Thyroid gland (tissue), 4 donors: Measurements from ENCODE around the gene SLX9. TPM values are rescaled to one million over a fixed set of nuclear protein-coding genes. Genes with fewer than 3 reads are reported as not detected.

ENCODE experiments used
- DNase-seq, 2 donors: peaks; one replicate each; pipeline ENCODE4 v3.0.0-alpha.2; 2019
- H3K27ac ChIP-seq, 3 donors: fragments of 200-600 bp; sonication (generic); 1 replicate in 2 of 3; 2 replicates in 1 of 3; pipeline ENCODE4 v1.5.1; 2016 to 2019; ENCODE audit warnings: mild to moderate bottlenecking in 1 of 3, moderate library complexity in 1 of 3
- H3K27me3 ChIP-seq: fragments of 200-600 bp; sonication (generic); one replicate; pipeline ENCODE4 v1.5.1; 2019
- H3K36me3 ChIP-seq, 2 donors: fragments of 200-600 bp; sonication (generic); one replicate each; pipeline ENCODE4 v1.5.1; 2016 to 2019
- H3K4me1 ChIP-seq, 2 donors: fragments of 200-600 bp; sonication (generic); one replicate each; pipeline ENCODE4 v1.5.1; 2017 to 2019
- H3K4me3 ChIP-seq, 3 donors: fragments of 200-600 bp; sonication (generic); replicated peaks in 1 of 3; 1 replicate in 2 of 3; 2 replicates in 1 of 3; pipeline ENCODE4 v1.5.1; 2016; ENCODE audit warnings: mild to moderate bottlenecking in 1 of 3
- H3K9me3 ChIP-seq: fragments of 200-600 bp; sonication (generic); one replicate; pipeline ENCODE4 v1.5.1; 2017
- POLR2A ChIP-seq, 2 donors: fragments of 450-650 bp; IDR thresholded peaks; one replicate each; pipeline ENCODE4 v1.6.1; 2017; ENCODE audit warnings: antibody characterized with exemption in 2 of 2, mild to moderate bottlenecking in 2 of 2, moderate library complexity in 1 of 2
- WGBS, 2 donors: methylation state at CpG; one replicate each; pipeline ENCODE4 v1.1.5; 2017; 5-methylcytosine and 5-hydroxymethylcytosine counted together
- intact Hi-C: fragments of 100-400 bp; cut with DNase I; formaldehyde crosslinking; loops from one replicate; pipeline ENCODE4 v1.15.1; 2023
- total RNA-seq, 4 donors: library from RNA; depleted of rRNA; stranded (reverse); fragments of >200 nt; gene quantifications; one replicate each; pipeline ENCODE4 v1.2.3, GENCODE V29; 2016
- TF ChIP-seq, protein P1 (sequence below), 6 experiments: fragments of 200-600 bp in 3 of 6; fragments of 450-650 bp in 3 of 6; sonication (generic) in 3 of 6; IDR thresholded peaks; one replicate each; pipeline ENCODE4 v1.5.1; 2016 to 2019; ENCODE audit warnings: antibody characterized with exemption in 6 of 6, mild to moderate bottlenecking in 2 of 6, inconsistent platforms in 1 of 6, moderate library complexity in 1 of 6

Gene SLX9
- total RNA-seq, 4 donors from 2014 or later: 4.8 to 19.1 (median 11.2) TPM

DNA sequence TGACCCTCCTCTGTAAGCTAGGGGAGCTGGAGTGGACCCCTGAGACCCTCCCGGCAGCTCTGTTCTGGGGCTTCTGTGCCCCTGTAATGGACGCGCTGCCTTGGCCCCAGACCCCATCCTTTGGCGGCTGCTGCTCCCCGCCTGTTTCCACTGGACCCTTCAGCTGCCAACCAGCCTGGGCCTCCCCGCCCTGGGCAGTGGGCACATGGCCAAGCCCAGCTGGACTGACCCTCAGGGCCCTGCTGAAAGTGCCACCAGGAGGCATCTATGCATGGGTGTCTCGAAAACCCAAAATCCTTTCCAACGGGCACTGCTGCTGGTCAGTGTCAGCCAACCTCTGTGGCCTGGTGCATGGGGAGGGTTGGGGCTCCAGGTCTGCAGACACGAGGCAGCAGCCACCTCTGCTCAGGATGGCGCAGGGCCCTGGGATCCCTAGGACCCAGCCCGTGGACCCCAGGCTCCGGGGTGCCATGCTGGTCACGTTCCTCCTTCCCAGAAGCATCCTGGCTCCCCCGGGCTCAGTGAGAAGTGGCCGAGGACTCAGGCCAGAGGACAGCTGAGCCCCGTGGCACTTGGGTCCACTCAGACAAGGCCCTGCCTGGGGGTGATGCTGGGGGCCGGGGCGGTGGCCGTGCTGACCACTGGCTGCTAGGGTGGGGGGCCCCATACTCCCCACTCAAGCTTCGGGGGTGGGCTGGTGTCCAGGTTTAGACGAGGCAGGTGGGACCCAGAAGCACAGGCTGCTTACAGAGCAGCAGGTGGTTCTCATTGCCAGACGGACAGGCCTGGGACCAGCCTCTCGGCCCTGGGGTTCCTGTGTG, 46.9 kb downstream of the SLX9 start:
- H3K27me3 ChIP-seq: no peaks in the 10 kb centered on the region
- intact Hi-C loops: no loop called here
- WGBS, 2 donors: 74% methylated on average over 18 of the region's 23 CpGs; no CpG with 5 or more reads in 1 of the 2 donors
- no peak for TF ChIP-seq POLR2A (IDR thresholded peaks at IDR 0.05)
- TF ChIP-seq, protein P1, sequence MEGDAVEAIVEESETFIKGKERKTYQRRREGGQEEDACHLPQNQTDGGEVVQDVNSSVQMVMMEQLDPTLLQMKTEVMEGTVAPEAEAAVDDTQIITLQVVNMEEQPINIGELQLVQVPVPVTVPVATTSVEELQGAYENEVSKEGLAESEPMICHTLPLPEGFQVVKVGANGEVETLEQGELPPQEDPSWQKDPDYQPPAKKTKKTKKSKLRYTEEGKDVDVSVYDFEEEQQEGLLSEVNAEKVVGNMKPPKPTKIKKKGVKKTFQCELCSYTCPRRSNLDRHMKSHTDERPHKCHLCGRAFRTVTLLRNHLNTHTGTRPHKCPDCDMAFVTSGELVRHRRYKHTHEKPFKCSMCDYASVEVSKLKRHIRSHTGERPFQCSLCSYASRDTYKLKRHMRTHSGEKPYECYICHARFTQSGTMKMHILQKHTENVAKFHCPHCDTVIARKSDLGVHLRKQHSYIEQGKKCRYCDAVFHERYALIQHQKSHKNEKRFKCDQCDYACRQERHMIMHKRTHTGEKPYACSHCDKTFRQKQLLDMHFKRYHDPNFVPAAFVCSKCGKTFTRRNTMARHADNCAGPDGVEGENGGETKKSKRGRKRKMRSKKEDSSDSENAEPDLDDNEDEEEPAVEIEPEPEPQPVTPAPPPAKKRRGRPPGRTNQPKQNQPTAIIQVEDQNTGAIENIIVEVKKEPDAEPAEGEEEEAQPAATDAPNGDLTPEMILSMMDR (IDR thresholded peaks at IDR 0.05): no peak
- no peaks in the 10 kb centered on the region for H3K36me3 ChIP-seq
- DNase-seq: no peak
- H3K27ac ChIP-seq: no peak overlapping the region
- peaks cover 0 to 7% of the 10 kb centered on the region in 2 donors for H3K4me1 ChIP-seq
- H3K4me3 ChIP-seq: no peak overlapping the region
- H3K9me3 ChIP-seq: no peaks in the 10 kb centered on the region

DNA sequence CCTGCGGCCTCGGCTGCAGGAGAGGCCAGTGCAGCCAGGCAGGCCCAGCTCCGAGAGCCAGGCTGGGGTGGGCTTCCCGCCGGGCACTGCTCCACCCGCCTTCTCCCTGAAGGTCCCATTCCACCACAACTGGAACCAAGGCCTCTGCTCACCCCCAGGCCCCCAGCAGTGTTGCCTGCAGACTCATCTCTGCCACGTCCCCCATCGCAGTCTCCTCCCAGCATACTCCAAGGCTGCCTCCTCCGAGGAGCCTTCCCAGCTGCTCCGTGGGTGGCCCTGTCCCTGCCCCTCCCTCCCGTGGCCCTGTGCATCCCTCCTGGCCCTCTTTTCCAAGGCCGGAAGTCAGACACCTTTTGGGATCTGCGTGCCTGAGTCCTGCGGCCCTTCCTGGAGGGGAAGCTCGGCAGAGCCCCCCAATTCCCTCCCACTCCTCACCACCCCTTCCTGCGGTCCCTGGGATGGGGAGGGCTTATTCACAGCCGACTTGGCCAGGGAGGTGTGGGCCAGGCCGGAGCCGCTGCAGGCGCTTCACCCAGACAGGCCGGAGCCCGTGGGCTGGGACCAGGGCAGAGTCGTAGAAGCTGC, 47.6 kb downstream of the SLX9 start:
- H3K4me3 ChIP-seq: no peak overlapping the region
- DNase-seq: no peak
- H3K36me3 ChIP-seq: no peaks in the 10 kb centered on the region
- WGBS, 2 donors: 78% methylated on average over 20 to 23 of the region's 23 CpGs
- H3K27me3 ChIP-seq: no peaks in the 10 kb centered on the region
- no peak overlapping the region for H3K27ac ChIP-seq
- TF ChIP-seq POLR2A (IDR thresholded peaks at IDR 0.05): no peak
- TF ChIP-seq, protein P1 (IDR thresholded peaks at IDR 0.05): no peak
- H3K9me3 ChIP-seq: no peaks in the 10 kb centered on the region
- intact Hi-C loops: no loop called here
- H3K4me1 ChIP-seq: peaks cover 0 to 7% of the 10 kb centered on the region in 2 donors

DNA sequence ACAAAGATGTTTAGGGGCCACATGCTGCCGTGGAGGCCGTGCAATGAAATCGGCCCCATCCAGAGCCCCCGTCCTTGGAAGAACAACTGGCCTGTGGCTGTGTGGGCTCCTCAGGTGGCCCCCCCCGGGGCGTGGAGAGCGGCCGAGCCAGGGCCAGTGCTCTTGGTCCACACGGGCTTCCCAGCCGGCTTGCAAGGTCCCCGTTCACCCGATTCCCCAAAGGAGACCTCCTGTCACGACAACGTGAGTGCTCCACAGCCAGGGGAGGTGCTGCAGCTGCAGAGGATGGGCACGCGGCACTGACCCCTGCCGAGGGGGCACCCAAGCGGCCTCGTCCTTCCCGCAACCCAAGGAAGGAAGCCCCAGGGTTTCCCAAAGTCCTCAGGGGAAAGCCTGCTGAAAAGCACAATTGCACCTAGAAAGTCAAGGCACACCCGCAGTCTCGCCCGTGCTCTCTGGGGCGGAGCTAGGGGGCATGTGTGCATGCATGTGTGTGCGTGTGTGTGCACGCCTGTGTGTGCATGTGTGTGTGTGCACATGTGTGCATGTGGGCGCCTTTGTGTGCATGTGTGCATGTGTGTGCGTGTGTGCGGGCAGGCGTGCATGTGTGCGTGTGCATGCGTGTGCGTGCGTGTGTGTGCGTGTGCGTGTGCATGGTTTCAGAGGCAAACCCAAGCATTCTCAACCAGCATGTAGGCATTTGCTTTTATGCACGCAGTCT, 48.2 kb downstream of the SLX9 start:
- Histone ChIP-seq H3K9me3 (no peaks in the 10 kb centered on the region), H3K4me1 (peaks cover 0 to 7% of the 10 kb centered on the region in 2 donors), H3K27ac (no peak overlapping the region), H3K27me3 (no peaks in the 10 kb centered on the region), H3K36me3 (no peaks in the 10 kb centered on the region), H3K4me3 (no peak overlapping the region)
- intact Hi-C loops: no loop called here
- DNase-seq: no peak
- no peak for TF ChIP-seq POLR2A (IDR thresholded peaks at IDR 0.05)
- TF ChIP-seq, protein P1 (IDR thresholded peaks at IDR 0.05): no peak
- 73 to 84% methylated on average over 26 to 37 of the region's 37 CpGs for WGBS, 2 donors

GRCh38 chr21:44988607-44989536, 49.0 kb downstream of the SLX9 start:
- TF ChIP-seq, protein P1 (IDR thresholded peaks at IDR 0.05): no peak
- Histone ChIP-seq H3K4me3 (no peak overlapping the region), H3K27me3 (no peaks in the 10 kb centered on the region), H3K36me3 (no peaks in the 10 kb centered on the region), H3K27ac (no peak overlapping the region), H3K4me1 (peaks cover 0 to 7% of the 10 kb centered on the region in 2 donors), H3K9me3 (no peaks in the 10 kb centered on the region)
- no peak for DNase-seq
- WGBS, 2 donors: 81 to 88% methylated on average over 12 to 18 of the region's 20 CpGs
- intact Hi-C loops: no loop called here
